DMS 273 (cell line): Measurements from ENCODE around the gene B3GNT7.

Source experiments
- DNase-seq: peaks from one replicate; lab custom pipeline; 2025; ENCODE audit not compliant: unreplicated experiment; lab: John Stamatoyannopoulos, UW

The B3GNT7 gene

GRCh38 chr2:231383416-231384108 is 11.9 kb upstream of the B3GNT7 start:
- no peak for DNase-seq

GRCh38 chr2:231384109-231384435 is 11.4 kb upstream of the B3GNT7 start:
- DNase-seq = no peak

GRCh38 chr2:231384970-231385369 is 10.5 kb upstream of the B3GNT7 start:
- DNase-seq = no peak

- no peak for DNase-seq
Measured at GRCh38 chr2:231385429-231385828, 10.1 kb upstream of the B3GNT7 start.

- no peak for DNase-seq
Measured at GRCh38 chr2:231386446-231386845, 9.1 kb upstream of the B3GNT7 start.

- no peak for DNase-seq
Measured at GRCh38 chr2:231387904-231388724, 7.4 kb upstream of the B3GNT7 start.

- DNase-seq = no peak
Measured at GRCh38 chr2:231388725-231389346, 6.7 kb upstream of the B3GNT7 start.

GRCh38 chr2:231390667-231391066 is 4.8 kb upstream of the B3GNT7 start:
- no peak for DNase-seq

- DNase-seq = no peak
Measured at GRCh38 chr2:231391981-231392380, 3.5 kb upstream of the B3GNT7 start.

- no peak for DNase-seq
Measured at GRCh38 chr2:231392431-231393148, 2.9 kb upstream of the B3GNT7 start.

GRCh38 chr2:231393149-231394131 is 2.1 kb upstream of the B3GNT7 start:
- peak; percentile 17 for DNase-seq

GRCh38 chr2:231394211-231395141 is 1.0 kb upstream of the B3GNT7 start:
- DNase-seq = peak; percentile 37

GRCh38 chr2:231396058-231396821 is 730 bp downstream of the B3GNT7 start:
- no peak for DNase-seq

GRCh38 chr2:231397011-231397927 is 1.8 kb downstream of the B3GNT7 start:
- DNase-seq = no peak

- DNase-seq = no peak
Measured at GRCh38 chr2:231397928-231398294, 2.4 kb downstream of the B3GNT7 start.

- no peak for DNase-seq
Measured at GRCh38 chr2:231398585-231398984, 3.1 kb downstream of the B3GNT7 start.

GRCh38 chr2:231399046-231399852 is 3.7 kb downstream of the B3GNT7 start:
- no peak for DNase-seq
